T-cell (primary cell): ENCODE measurements around the gene DPH2. TPM values are rescaled to one million over a fixed set of nuclear protein-coding genes. Genes with fewer than 3 reads are reported as not detected.

ENCODE experiments used
- ATAC-seq, 4 experiments: fragments of 200-7000 bp in 3 of 4; fragments of 150-1000 bp in 1 of 4; cut with Tn5 transposase; replicated peaks in 1 of 4; 1 replicate in 3 of 4; 2 replicates in 1 of 4; pipeline ENCODE4 v1.10.0; 2021; ENCODE audit warnings: moderate library complexity in 3 of 4, mild to moderate bottlenecking in 2 of 4, moderate number of reproducible peaks in 1 of 4
- CTCF ChIA-PET, 2 donors: fragments of 300-600 bp; sonication (Branson Sonifier 250); formaldehyde crosslinking; loops; one replicate each; lab custom pipeline; 2022; ENCODE audit warnings: antibody characterized with exemption in 2 of 2; lab: Charles Lee
- POLR2A ChIA-PET, 2 donors: fragments of 300-600 bp; sonication (Branson Sonifier 250); formaldehyde crosslinking; loops; one replicate each; lab custom pipeline; 2022; ENCODE audit warnings: antibody characterized with exemption in 2 of 2; lab: Charles Lee
- DNase-seq, 35 experiments: peaks; one replicate each; pipeline versions ENCODE4 v3.0.0 to v3.0.0-alpha.2; 2013 to 2023
- H3K27ac ChIP-seq: one replicate; pipeline ENCODE4 v1.5.1; 2013; ENCODE audit warnings: low read length
- H3K27me3 ChIP-seq, 2 experiments: replicated peaks in 1 of 2; 1 replicate in 1 of 2; 2 replicates in 1 of 2; pipeline versions ENCODE4 v1.6.1 to v1.7.0; 2013; ENCODE audit warnings: low read length in 1 of 2, mixed read lengths in 1 of 2; ENCODE audit not compliant: control insufficient read depth in 2 of 2, insufficient read depth in 2 of 2; ENCODE audit errors: extremely low read depth in 1 of 2
- H3K36me3 ChIP-seq, 2 donors: 1 replicate in 1 of 2; 2 replicates in 1 of 2; pipeline versions ENCODE4 v1.6.1 to v1.7.0; 2013; ENCODE audit warnings: low read length in 1 of 2; ENCODE audit not compliant: control insufficient read depth in 2 of 2, insufficient read depth in 1 of 2; ENCODE audit errors: extremely low read depth in 1 of 2
- H3K4me1 ChIP-seq, 2 experiments: 1 replicate in 1 of 2; 2 replicates in 1 of 2; pipeline versions ENCODE4 v1.6.1 to v1.7.0; 2013; ENCODE audit warnings: low read length in 2 of 2, mixed read lengths in 1 of 2; ENCODE audit not compliant: insufficient read depth in 2 of 2, control insufficient read depth in 1 of 2; ENCODE audit errors: extremely low read depth in 1 of 2
- H3K4me3 ChIP-seq, 2 donors: 1 replicate in 1 of 2; 2 replicates in 1 of 2; pipeline versions ENCODE4 v1.5.1 to v1.7.0; 2013; ENCODE audit warnings: mild to moderate bottlenecking in 2 of 2, low read length in 1 of 2, moderate library complexity in 1 of 2; ENCODE audit not compliant: control insufficient read depth in 1 of 2; ENCODE audit errors: extremely low read depth in 1 of 2
- H3K9me3 ChIP-seq: 2 replicates; pipeline ENCODE4 v1.7.0; 2013
- H3K27ac Mint-ChIP-seq, 2 donors: one replicate each; pipeline ENCODE4 v1.8.0; 2020 to 2021; ENCODE audit warnings: mild to moderate bottlenecking in 2 of 2, mixed read lengths in 2 of 2
- H3K27me3 Mint-ChIP-seq, 2 donors: one replicate each; pipeline ENCODE4 v1.8.0; 2021 to 2022; ENCODE audit warnings: mixed read lengths in 2 of 2
- H3K36me3 Mint-ChIP-seq: one replicate; pipeline ENCODE4 v1.8.0; 2021; ENCODE audit warnings: mixed read lengths
- H3K4me1 Mint-ChIP-seq, 3 donors: one replicate each; pipeline ENCODE4 v1.8.0; 2020 to 2022; ENCODE audit warnings: mixed read lengths in 3 of 3, mild to moderate bottlenecking in 1 of 3
- H3K4me3 Mint-ChIP-seq, 3 donors: one replicate each; pipeline ENCODE4 v1.8.0; 2020 to 2022; ENCODE audit warnings: mild to moderate bottlenecking in 3 of 3, mixed read lengths in 3 of 3, moderate library complexity in 3 of 3
- H3K9me3 Mint-ChIP-seq, 3 donors: one replicate each; pipeline ENCODE4 v1.8.0; 2020 to 2022; ENCODE audit warnings: mixed read lengths in 3 of 3
- WGBS: methylation state at CpG from one replicate; pipeline ENCODE4 v1.1.5; 2013; ENCODE audit warnings: missing lambda C conversion rate; ENCODE audit not compliant: insufficient coverage; 5-methylcytosine and 5-hydroxymethylcytosine counted together
- total RNA-seq, 35 experiments: library from RNA in 6 of 35; stranded (reverse) in 6 of 35; fragments of 120-200 nt in 1 of 35; gene quantifications; one replicate each; pipeline versions ENCODE4 v1.2.1 to v1.2.4 and lab custom pipeline; 2013 to 2026

Gene DPH2
- total RNA-seq, 5 donors from 2014 or later (not counting 1 experiment from before 2014, with no cell fraction given): 22.1 to 46.6 (median 41.8) TPM

- Mint-ChIP-seq H3K27me3 (peaks cover 22 to 34% of the 10 kb centered on the region in 2 donors), H3K9me3 (no peaks in the 10 kb centered on the region), H3K4me3 (peak overlapping the region in 1 of 3 donors; percentile 49), H3K27ac (no peak overlapping the region), H3K36me3 (peaks cover 5% of the 10 kb centered on the region), H3K4me1 (peaks cover 18 to 25% (median 23%) of the 10 kb centered on the region in 3 donors)
- WGBS: 5% methylated on average over 41 of the region's 48 CpGs
- POLR2A ChIA-PET: no interaction called here
- CTCF ChIA-PET: interaction anchor here (0.9 to 4.1 kb wide), 6 partner anchors 9 to 481 kb away, joined by 3 to 59 read pairs (median 8); no protein-coding TSS in a partner anchor
- Histone ChIP-seq H3K4me1 (peaks cover 0 to 32% of the 10 kb centered on the region in 2 experiments), H3K27me3 (peaks cover 3 to 51% of the 10 kb centered on the region in 2 experiments), H3K9me3 (no peaks in the 10 kb centered on the region), H3K27ac (no peak overlapping the region), H3K4me3 (peak overlapping the region in 1 of 2 donors; percentile 52), H3K36me3 (no peaks in the 10 kb centered on the region)
- no peak for DNase-seq
- ATAC-seq: no peak
These were observed 33.9 kb upstream of the DPH2 start for GRCh38 chr1:43935711-43936427.

DNA sequence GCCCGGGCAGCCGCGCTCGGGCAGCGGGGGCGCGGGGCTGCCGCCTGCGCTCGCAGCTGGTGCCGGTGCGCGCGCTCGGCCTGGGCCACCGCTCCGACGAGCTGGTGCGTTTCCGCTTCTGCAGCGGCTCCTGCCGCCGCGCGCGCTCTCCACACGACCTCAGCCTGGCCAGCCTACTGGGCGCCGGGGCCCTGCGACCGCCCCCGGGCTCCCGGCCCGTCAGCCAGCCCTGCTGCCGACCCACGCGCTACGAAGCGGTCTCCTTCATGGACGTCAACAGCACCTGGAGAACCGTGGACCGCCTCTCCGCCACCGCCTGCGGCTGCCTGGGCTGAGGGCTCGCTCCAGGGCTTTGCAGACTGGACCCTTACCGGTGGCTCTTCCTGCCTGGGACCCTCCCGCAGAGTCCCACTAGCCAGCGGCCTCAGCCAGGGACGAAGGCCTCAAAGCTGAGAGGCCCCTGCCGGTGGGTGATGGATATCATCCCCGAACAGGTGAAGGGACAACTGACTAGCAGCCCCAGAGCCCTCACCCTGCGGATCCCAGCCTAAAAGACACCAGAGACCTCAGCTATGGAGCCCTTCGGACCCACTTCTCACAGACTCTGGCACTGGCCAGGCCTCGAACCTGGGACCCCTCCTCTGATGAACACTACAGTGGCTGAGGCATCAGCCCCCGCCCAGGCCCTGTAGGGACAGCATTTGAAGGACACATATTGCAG, 33.2 kb upstream of the DPH2 start:
- peak overlapping the region; percentile 13 to 67 (median 17) for H3K4me3 Mint-ChIP-seq
- peaks cover 3% of the 10 kb centered on the region for H3K36me3 Mint-ChIP-seq
- DNase-seq (peak in 2 of 35 experiments; percentile 26 to 32), ATAC-seq (peak in 3 of 4 experiments; percentile 38 to 56 (median 50))
- POLR2A ChIA-PET: no interaction called here
- Histone ChIP-seq H3K9me3 (no peaks in the 10 kb centered on the region), H3K27me3 (peaks cover 3 to 51% of the 10 kb centered on the region in 2 experiments), H3K4me1 (peaks cover 0 to 32% of the 10 kb centered on the region in 2 experiments), H3K36me3 (no peaks in the 10 kb centered on the region), H3K27ac (no peak overlapping the region), H3K4me3 (peak overlapping the region in 1 of 2 donors; percentile 58)
- WGBS: 14% methylated on average over 54 of the region's 56 CpGs
- CTCF ChIA-PET: interaction anchor here (2.4 to 2.8 kb wide), 2 partner anchors 9 to 173 kb away, joined by 12 to 17 read pairs; no protein-coding TSS in a partner anchor
- peaks cover 22 to 34% of the 10 kb centered on the region in 2 donors for H3K27me3 Mint-ChIP-seq
- no peak overlapping the region for H3K27ac Mint-ChIP-seq
- H3K9me3 Mint-ChIP-seq: no peaks in the 10 kb centered on the region
- H3K4me1 Mint-ChIP-seq: peaks cover 18 to 25% (median 23%) of the 10 kb centered on the region in 3 donors

DNA sequence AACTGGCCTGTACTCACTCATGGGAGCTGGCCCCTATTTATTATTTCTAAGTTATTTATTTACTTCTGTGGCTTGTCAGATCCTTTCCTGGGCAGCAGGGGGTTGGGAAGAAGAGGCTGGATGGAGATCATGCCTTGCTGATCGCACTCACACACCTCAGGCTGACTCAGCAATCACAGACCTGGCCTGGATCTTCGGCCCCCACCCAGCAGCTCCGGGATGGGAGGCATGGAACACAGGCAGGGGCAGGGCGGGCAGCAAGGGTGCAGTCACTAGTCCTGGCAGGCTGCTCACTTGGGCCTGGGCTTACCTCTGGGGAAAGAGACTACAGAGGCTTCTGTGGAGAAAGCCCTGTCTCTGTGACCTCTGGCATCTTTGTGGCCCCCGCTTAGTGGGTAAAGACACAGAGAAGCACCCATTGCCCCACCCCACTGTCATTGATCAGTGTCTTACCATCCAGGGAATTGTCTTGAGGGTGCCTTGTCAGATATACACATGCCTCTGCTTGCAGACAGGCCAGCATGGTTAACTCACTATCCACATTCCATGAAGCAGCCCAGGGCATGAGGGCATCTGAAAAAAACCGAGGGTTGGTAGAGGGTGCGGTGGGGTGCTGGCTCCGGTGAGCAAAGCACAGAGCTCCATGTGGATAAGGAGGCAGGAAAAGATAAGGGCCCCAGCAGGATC, 32.5 kb upstream of the DPH2 start:
- Histone ChIP-seq H3K9me3 (no peaks in the 10 kb centered on the region), H3K4me1 (peaks cover 0 to 32% of the 10 kb centered on the region in 2 experiments), H3K36me3 (no peaks in the 10 kb centered on the region), H3K27ac (no peak overlapping the region), H3K4me3 (no peak overlapping the region), H3K27me3 (peaks cover 3 to 45% of the 10 kb centered on the region in 2 experiments)
- no peak for ATAC-seq
- Mint-ChIP-seq H3K27me3 (peaks cover 22 to 34% of the 10 kb centered on the region in 2 donors), H3K27ac (no peak overlapping the region), H3K9me3 (no peaks in the 10 kb centered on the region), H3K4me1 (peaks cover 18 to 25% (median 23%) of the 10 kb centered on the region in 3 donors), H3K36me3 (peaks cover 3% of the 10 kb centered on the region), H3K4me3 (peak overlapping the region in 1 of 3 donors; percentile 67)
- DNase-seq: no peak
- POLR2A ChIA-PET: no interaction called here
- WGBS: 84% methylated on average over 3 of the region's 8 CpGs
- CTCF ChIA-PET: interaction anchor here in 1 of 2 donors (1.2 kb wide), 1 partner anchor 174 kb away, joined by 3 read pairs; no protein-coding TSS in a partner anchor

DNA sequence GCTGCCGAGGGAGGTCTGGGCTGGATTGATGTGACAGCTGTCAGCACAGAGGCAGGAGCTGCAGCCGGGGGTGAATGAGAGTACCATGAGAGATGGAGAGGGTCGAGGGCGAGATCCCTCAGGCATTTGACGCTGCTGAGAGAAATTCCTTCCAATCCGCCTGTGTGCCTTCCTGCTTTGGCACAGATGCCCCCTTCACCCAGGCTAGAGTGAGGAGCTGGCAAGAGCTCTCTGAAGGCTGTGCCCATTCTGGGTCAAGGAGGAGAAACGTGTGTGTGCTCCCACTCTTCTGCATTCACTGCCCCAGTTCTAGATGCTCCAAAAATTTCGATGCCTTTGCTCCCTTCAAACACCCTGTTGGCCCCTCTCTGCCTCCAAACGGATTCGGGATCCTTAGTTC, 31.4 kb upstream of the DPH2 start:
- H3K27ac ChIP-seq: no peak overlapping the region
- H3K36me3 ChIP-seq: no peaks in the 10 kb centered on the region
- H3K27me3 ChIP-seq: peaks cover 3 to 34% of the 10 kb centered on the region in 2 experiments
- H3K4me3 Mint-ChIP-seq: no peak overlapping the region
- peaks cover 15 to 24% of the 10 kb centered on the region in 2 donors for H3K27me3 Mint-ChIP-seq
- H3K4me3 ChIP-seq: no peak overlapping the region
- WGBS: 85% methylated on average over 6 of the region's 10 CpGs
- DNase-seq: no peak
- ChIA-PET CTCF (interaction anchor here in 1 of 2 donors (1.2 kb wide), 1 partner anchor 175 kb away, joined by 3 read pairs; no protein-coding TSS in a partner anchor), POLR2A (no interaction called here)
- no peak for ATAC-seq
- no peak overlapping the region for H3K27ac Mint-ChIP-seq
- H3K9me3 ChIP-seq: no peaks in the 10 kb centered on the region
- peaks cover 7% of the 10 kb centered on the region for H3K36me3 Mint-ChIP-seq
- H3K9me3 Mint-ChIP-seq: no peaks in the 10 kb centered on the region
- peaks cover 9 to 23% (median 18%) of the 10 kb centered on the region in 3 donors for H3K4me1 Mint-ChIP-seq
- peaks cover 0 to 27% of the 10 kb centered on the region in 2 experiments for H3K4me1 ChIP-seq

DNA sequence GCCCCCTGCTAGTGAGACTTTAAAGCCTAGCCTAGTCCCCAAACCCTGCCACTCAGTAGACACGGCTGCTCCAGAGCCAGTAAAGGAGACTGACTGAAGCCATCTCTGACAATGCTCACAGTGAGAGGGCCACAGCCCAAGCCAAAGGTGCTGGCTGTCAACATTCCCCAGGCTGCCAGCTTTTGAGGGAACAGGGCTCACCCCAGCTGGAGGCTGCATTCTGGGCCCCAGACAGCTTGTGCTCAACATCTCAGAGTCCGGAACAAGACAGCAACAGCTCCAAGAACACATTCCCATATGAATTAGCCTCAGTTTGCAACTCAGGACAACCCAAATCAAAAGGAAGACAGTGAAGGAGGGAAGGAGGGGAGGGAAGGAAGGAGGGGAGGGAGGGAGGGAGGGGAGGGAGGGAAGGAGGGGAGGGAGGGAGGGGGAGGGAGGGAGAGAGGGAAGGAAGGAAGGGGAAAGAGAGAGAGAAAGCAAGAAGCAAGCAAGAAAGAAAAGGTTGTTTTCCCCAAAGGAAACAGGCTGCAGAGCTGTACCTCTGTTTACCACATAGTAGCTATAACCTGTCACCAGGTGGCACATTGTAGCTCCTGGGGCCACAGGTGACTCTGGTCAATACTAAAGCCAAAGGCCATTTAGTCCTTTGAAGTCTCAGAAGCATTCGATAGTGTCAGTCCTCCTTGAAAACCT, 30.8 kb upstream of the DPH2 start:
- CTCF ChIA-PET: interaction anchor here (0.6 kb wide), 2 partner anchors 77 to 1463 kb away, joined by 4 to 7 read pairs; no protein-coding TSS in a partner anchor
- WGBS: 88% methylated on average over 2 of the region's 3 CpGs
- no peaks in the 10 kb centered on the region for H3K9me3 ChIP-seq
- peaks cover 0 to 20% of the 10 kb centered on the region in 2 experiments for H3K4me1 ChIP-seq
- no peak for ATAC-seq
- Mint-ChIP-seq H3K4me1 (peaks cover 5 to 20% (median 15%) of the 10 kb centered on the region in 3 donors), H3K27ac (no peak overlapping the region), H3K9me3 (no peaks in the 10 kb centered on the region), H3K4me3 (no peak overlapping the region), H3K27me3 (peaks cover 12 to 21% of the 10 kb centered on the region in 2 donors), H3K36me3 (peaks cover 7% of the 10 kb centered on the region)
- POLR2A ChIA-PET: no interaction called here
- no peak for DNase-seq
- no peak overlapping the region for H3K4me3 ChIP-seq
- no peak overlapping the region for H3K27ac ChIP-seq
- no peaks in the 10 kb centered on the region for H3K36me3 ChIP-seq
- H3K27me3 ChIP-seq: peaks cover 1 to 28% of the 10 kb centered on the region in 2 experiments
